Measurements from ENCODE around the gene ADARB2. TPM values are rescaled to one million over a fixed set of nuclear protein-coding genes. Genes with fewer than 3 reads are reported as not detected.

The ADARB2 gene
- total RNA-seq, 1 donor from 2014 or later, result under 0.01 TPM

DNA sequence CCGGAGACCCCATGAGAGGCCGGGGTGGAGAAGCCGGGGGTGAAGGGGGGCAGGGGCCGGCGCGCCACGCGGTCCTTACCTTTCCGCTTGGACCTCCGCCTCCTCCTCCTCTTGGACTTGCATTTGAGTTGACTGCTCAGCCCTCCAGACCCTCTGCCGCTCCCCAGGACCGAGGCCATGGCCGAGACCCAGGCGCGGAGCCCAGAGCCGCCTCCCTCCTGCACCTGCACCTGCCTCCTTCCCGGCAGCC lies 428 bp downstream of the ADARB2 start:
- no peaks in the 10 kb centered on the region for H3K9me3 ChIP-seq (ENCODE audit: control insufficient read depth in 3 of 3, low read length in 3 of 3)
- H3K4me3 ChIP-seq (ENCODE audit: low read length in 3 of 3), result no peak overlapping the region
- H3K4me1 ChIP-seq (ENCODE audit: control insufficient read depth in 3 of 3, insufficient read depth in 3 of 3, low read length in 3 of 3), result no peaks in the 10 kb centered on the region
- no peak overlapping the region for H3K9ac ChIP-seq (ENCODE audit: low read depth in 1 of 3, low read length in 3 of 3)
- peaks cover 30 to 60% (median 33%) of the 10 kb centered on the region in 3 donors for H3K27me3 ChIP-seq (ENCODE audit: control insufficient read depth in 3 of 3, insufficient read depth in 3 of 3, low read length in 3 of 3)
- H3K36me3 ChIP-seq (ENCODE audit: control insufficient read depth in 3 of 3, insufficient read depth in 3 of 3, low read length in 3 of 3), result no peaks in the 10 kb centered on the region
- no peak overlapping the region for H3K27ac ChIP-seq (ENCODE audit: low read depth, low read length)

GRCh38 chr10:1736144-1736971 lies 967 bp downstream of the ADARB2 start:
- Histone ChIP-seq H3K9me3 (ENCODE audit: control insufficient read depth in 3 of 3, low read length in 3 of 3) (no peaks in the 10 kb centered on the region), H3K4me1 (ENCODE audit: control insufficient read depth in 3 of 3, insufficient read depth in 3 of 3, low read length in 3 of 3) (no peaks in the 10 kb centered on the region), H3K27me3 (ENCODE audit: control insufficient read depth in 3 of 3, insufficient read depth in 3 of 3, low read length in 3 of 3) (peaks cover 30 to 60% (median 33%) of the 10 kb centered on the region in 3 donors), H3K4me3 (ENCODE audit: low read length in 3 of 3) (no peak overlapping the region), H3K36me3 (ENCODE audit: control insufficient read depth in 3 of 3, insufficient read depth in 3 of 3, low read length in 3 of 3) (no peaks in the 10 kb centered on the region), H3K27ac (ENCODE audit: low read depth, low read length) (no peak overlapping the region), H3K9ac (ENCODE audit: low read depth in 1 of 3, low read length in 3 of 3) (no peak overlapping the region)

GRCh38 chr10:1735562-1735961 lies 1.8 kb downstream of the ADARB2 start:
- H3K4me1 ChIP-seq (ENCODE audit: control insufficient read depth in 3 of 3, insufficient read depth in 3 of 3, low read length in 3 of 3), result no peaks in the 10 kb centered on the region
- H3K27ac ChIP-seq (ENCODE audit: low read depth, low read length), result no peak overlapping the region
- no peaks in the 10 kb centered on the region for H3K36me3 ChIP-seq (ENCODE audit: control insufficient read depth in 3 of 3, insufficient read depth in 3 of 3, low read length in 3 of 3)
- H3K4me3 ChIP-seq (ENCODE audit: low read length in 3 of 3), result no peak overlapping the region
- H3K9me3 ChIP-seq (ENCODE audit: control insufficient read depth in 3 of 3, low read length in 3 of 3), result no peaks in the 10 kb centered on the region
- H3K27me3 ChIP-seq (ENCODE audit: control insufficient read depth in 3 of 3, insufficient read depth in 3 of 3, low read length in 3 of 3), result peaks cover 30 to 55% (median 33%) of the 10 kb centered on the region in 3 donors
- no peak overlapping the region for H3K9ac ChIP-seq (ENCODE audit: low read depth in 1 of 3, low read length in 3 of 3)

GRCh38 chr10:1734288-1734687 lies 3.0 kb downstream of the ADARB2 start:
- Histone ChIP-seq H3K9me3 (ENCODE audit: control insufficient read depth in 3 of 3, low read length in 3 of 3) (no peaks in the 10 kb centered on the region), H3K4me3 (ENCODE audit: low read length in 3 of 3) (no peak overlapping the region), H3K36me3 (ENCODE audit: control insufficient read depth in 3 of 3, insufficient read depth in 3 of 3, low read length in 3 of 3) (no peaks in the 10 kb centered on the region), H3K4me1 (ENCODE audit: control insufficient read depth in 3 of 3, insufficient read depth in 3 of 3, low read length in 3 of 3) (no peaks in the 10 kb centered on the region), H3K27me3 (ENCODE audit: control insufficient read depth in 3 of 3, insufficient read depth in 3 of 3, low read length in 3 of 3) (peaks cover 24 to 43% (median 24%) of the 10 kb centered on the region in 3 donors), H3K27ac (ENCODE audit: low read depth, low read length) (no peak overlapping the region), H3K9ac (ENCODE audit: low read depth in 1 of 3, low read length in 3 of 3) (no peak overlapping the region)

GRCh38 chr10:1733720-1734119 lies 3.6 kb downstream of the ADARB2 start:
- Histone ChIP-seq H3K9ac (ENCODE audit: low read depth in 1 of 3, low read length in 3 of 3) (no peak overlapping the region), H3K4me3 (ENCODE audit: low read length in 3 of 3) (no peak overlapping the region), H3K27ac (ENCODE audit: low read depth, low read length) (no peak overlapping the region), H3K36me3 (ENCODE audit: control insufficient read depth in 3 of 3, insufficient read depth in 3 of 3, low read length in 3 of 3) (no peaks in the 10 kb centered on the region), H3K4me1 (ENCODE audit: control insufficient read depth in 3 of 3, insufficient read depth in 3 of 3, low read length in 3 of 3) (no peaks in the 10 kb centered on the region), H3K27me3 (ENCODE audit: control insufficient read depth in 3 of 3, insufficient read depth in 3 of 3, low read length in 3 of 3) (peaks cover 19 to 37% (median 22%) of the 10 kb centered on the region in 3 donors), H3K9me3 (ENCODE audit: control insufficient read depth in 3 of 3, low read length in 3 of 3) (no peaks in the 10 kb centered on the region)

DNA sequence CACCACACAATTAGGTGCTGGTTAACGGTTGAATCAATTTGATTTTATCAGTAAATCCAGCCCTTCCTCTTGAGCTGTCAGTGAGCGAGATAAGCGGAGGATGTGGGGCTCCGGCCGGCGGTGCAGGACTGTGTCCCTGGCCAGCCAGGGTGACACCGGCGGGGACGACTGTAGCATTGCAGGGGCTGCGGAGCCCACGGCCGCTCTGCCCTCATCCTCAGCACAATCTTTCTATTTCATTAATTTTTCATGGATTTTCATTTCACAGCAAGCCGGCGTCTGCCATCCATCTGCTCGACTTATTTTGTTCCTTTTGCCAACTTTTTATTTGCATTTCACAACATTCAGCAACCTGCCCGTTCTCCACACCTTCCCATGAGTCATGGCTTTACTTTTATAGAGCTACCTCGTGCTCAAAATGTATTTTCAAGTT lies 4.7 kb downstream of the ADARB2 start:
- Histone ChIP-seq H3K27me3 (ENCODE audit: control insufficient read depth in 3 of 3, insufficient read depth in 3 of 3, low read length in 3 of 3) (peaks cover 15 to 33% (median 16%) of the 10 kb centered on the region in 3 donors), H3K4me1 (ENCODE audit: control insufficient read depth in 3 of 3, insufficient read depth in 3 of 3, low read length in 3 of 3) (no peaks in the 10 kb centered on the region)

DNA sequence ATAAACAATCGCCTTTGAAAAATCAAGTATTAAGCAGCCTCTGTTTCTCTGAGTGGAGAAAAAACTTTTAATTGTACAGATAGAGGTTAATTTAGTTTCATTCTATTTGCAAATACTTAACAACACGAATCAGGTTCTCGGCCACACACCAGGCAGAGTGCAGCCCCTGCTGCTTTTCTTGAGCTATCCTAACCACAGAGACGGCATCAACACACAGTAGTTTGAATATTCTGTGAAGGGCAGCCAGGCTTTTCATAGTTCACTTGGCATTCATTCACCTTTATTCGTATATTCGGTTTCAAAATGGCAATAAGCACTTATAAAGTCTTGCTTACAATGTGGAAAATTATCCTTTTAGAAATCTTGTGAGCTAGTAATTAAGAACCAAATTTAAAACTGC lies 5.7 kb downstream of the ADARB2 start:
- Histone ChIP-seq H3K27me3 (ENCODE audit: control insufficient read depth in 3 of 3, insufficient read depth in 3 of 3, low read length in 3 of 3) (peaks cover 6 to 23% (median 11%) of the 10 kb centered on the region in 3 donors), H3K9ac (ENCODE audit: low read depth in 1 of 3, low read length in 3 of 3) (no peak overlapping the region), H3K4me1 (ENCODE audit: control insufficient read depth in 3 of 3, insufficient read depth in 3 of 3, low read length in 3 of 3) (no peaks in the 10 kb centered on the region), H3K36me3 (ENCODE audit: control insufficient read depth in 3 of 3, insufficient read depth in 3 of 3, low read length in 3 of 3) (no peaks in the 10 kb centered on the region), H3K4me3 (ENCODE audit: low read length in 3 of 3) (no peak overlapping the region), H3K9me3 (ENCODE audit: control insufficient read depth in 3 of 3, low read length in 3 of 3) (peaks cover 0 to 1% (median 0%) of the 10 kb centered on the region in 3 donors), H3K27ac (ENCODE audit: low read depth, low read length) (no peak overlapping the region)

More for the DNA sequence above, 4.7 kb downstream of the ADARB2 start:
- no peaks in the 10 kb centered on the region for H3K9me3 ChIP-seq (ENCODE audit: control insufficient read depth in 3 of 3, low read length in 3 of 3)
- no peaks in the 10 kb centered on the region for H3K36me3 ChIP-seq (ENCODE audit: control insufficient read depth in 3 of 3, insufficient read depth in 3 of 3, low read length in 3 of 3)
- H3K27ac ChIP-seq (ENCODE audit: low read depth, low read length), result no peak overlapping the region
- H3K9ac ChIP-seq (ENCODE audit: low read depth in 1 of 3, low read length in 3 of 3), result no peak overlapping the region
- no peak overlapping the region for H3K4me3 ChIP-seq (ENCODE audit: low read length in 3 of 3)

GRCh38 chr10:1729751-1730150 lies 7.6 kb downstream of the ADARB2 start:
- Histone ChIP-seq H3K27ac (ENCODE audit: low read depth, low read length) (no peak overlapping the region), H3K27me3 (ENCODE audit: control insufficient read depth in 3 of 3, insufficient read depth in 3 of 3, low read length in 3 of 3) (peaks cover 0 to 9% (median 0%) of the 10 kb centered on the region in 3 donors), H3K9ac (ENCODE audit: low read depth in 1 of 3, low read length in 3 of 3) (no peak overlapping the region), H3K36me3 (ENCODE audit: control insufficient read depth in 3 of 3, insufficient read depth in 3 of 3, low read length in 3 of 3) (no peaks in the 10 kb centered on the region), H3K4me1 (ENCODE audit: control insufficient read depth in 3 of 3, insufficient read depth in 3 of 3, low read length in 3 of 3) (no peaks in the 10 kb centered on the region), H3K9me3 (ENCODE audit: control insufficient read depth in 3 of 3, low read length in 3 of 3) (peaks cover 0 to 3% (median 0%) of the 10 kb centered on the region in 3 donors), H3K4me3 (ENCODE audit: low read length in 3 of 3) (no peak overlapping the region)

DNA sequence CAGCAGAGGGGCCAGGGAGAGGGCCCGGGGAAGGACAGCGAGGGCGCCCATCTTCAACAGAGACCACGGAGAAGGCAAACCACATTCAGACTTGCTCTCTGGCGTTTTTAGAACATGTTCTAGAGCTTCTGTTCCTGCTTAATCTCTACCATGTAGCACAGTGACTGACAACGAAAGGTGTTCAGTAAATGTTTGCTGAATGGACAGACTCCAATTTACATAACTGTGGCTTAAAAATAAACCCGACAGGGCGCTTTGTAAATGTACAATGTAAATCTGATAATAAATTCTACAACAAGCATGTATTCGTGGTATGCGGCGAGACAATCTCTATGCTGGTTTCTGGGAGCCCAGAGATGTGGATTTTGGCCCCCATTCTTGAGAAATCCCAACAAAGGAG lies 10.5 kb downstream of the ADARB2 start:
- H3K4me3 ChIP-seq (ENCODE audit: low read length in 3 of 3), result no peak overlapping the region
- H3K27me3 ChIP-seq (ENCODE audit: control insufficient read depth in 3 of 3, insufficient read depth in 3 of 3, low read length in 3 of 3), result peaks cover 0 to 3% (median 0%) of the 10 kb centered on the region in 3 donors
- no peak overlapping the region for H3K9ac ChIP-seq (ENCODE audit: low read depth in 1 of 3, low read length in 3 of 3)
- no peaks in the 10 kb centered on the region for H3K36me3 ChIP-seq (ENCODE audit: control insufficient read depth in 3 of 3, insufficient read depth in 3 of 3, low read length in 3 of 3)
- peaks cover 0 to 3% (median 0%) of the 10 kb centered on the region in 3 donors for H3K9me3 ChIP-seq (ENCODE audit: control insufficient read depth in 3 of 3, low read length in 3 of 3)
- H3K27ac ChIP-seq (ENCODE audit: low read depth, low read length), result no peak overlapping the region
- H3K4me1 ChIP-seq (ENCODE audit: control insufficient read depth in 3 of 3, insufficient read depth in 3 of 3, low read length in 3 of 3), result no peaks in the 10 kb centered on the region

DNA sequence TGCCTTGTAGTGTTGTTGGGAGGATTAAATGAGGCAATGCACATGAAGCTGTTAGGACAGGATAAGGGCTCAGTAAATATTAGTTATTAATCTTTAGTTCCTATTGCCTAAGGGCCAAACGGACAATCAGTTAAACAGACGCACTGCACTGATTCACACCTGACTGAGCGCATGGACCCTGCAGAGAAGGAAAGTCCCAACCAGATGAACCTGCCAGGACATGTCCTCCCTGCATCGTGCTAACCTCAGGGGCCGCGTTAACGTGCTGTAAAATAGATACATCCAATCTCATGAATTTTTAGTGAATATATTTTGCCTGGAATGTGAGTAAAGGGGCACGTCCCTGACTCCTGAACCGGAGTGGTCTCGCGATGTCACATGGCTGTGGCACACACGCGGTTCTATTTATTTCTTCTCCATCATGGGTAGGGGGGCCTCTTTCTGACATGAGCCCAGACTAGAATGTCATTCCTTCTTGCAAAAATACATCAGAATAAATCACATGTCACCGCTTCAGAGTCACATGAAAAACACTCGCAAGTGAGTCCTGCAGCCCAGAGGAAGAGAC lies 12.3 kb downstream of the ADARB2 start:
- Histone ChIP-seq H3K4me3 (ENCODE audit: low read length in 3 of 3) (no peak overlapping the region), H3K27me3 (ENCODE audit: control insufficient read depth in 3 of 3, insufficient read depth in 3 of 3, low read length in 3 of 3) (no peaks in the 10 kb centered on the region), H3K4me1 (ENCODE audit: control insufficient read depth in 3 of 3, insufficient read depth in 3 of 3, low read length in 3 of 3) (no peaks in the 10 kb centered on the region), H3K9me3 (ENCODE audit: control insufficient read depth in 3 of 3, low read length in 3 of 3) (peaks cover 0 to 3% (median 0%) of the 10 kb centered on the region in 3 donors), H3K27ac (ENCODE audit: low read depth, low read length) (no peak overlapping the region), H3K36me3 (ENCODE audit: control insufficient read depth in 3 of 3, insufficient read depth in 3 of 3, low read length in 3 of 3) (no peaks in the 10 kb centered on the region), H3K9ac (ENCODE audit: low read depth in 1 of 3, low read length in 3 of 3) (no peak overlapping the region)

Data from skeletal muscle tissue (tissue), 4 donors.